GM12892 (cell line): Measurements from ENCODE around the gene PHYHIPL.

Experiments used
- POLR2A ChIP-seq: IDR thresholded peaks from 2 replicates; pipeline ENCODE4 v1.6.1; 2011; ENCODE audit warnings: low read depth, low read length, control low read depth
- POLR2AphosphoS5 ChIP-seq: IDR thresholded peaks from 2 replicates; pipeline ENCODE4 v1.6.1; 2011; ENCODE audit warnings: low read depth, low read length, control low read depth
- TAF1 ChIP-seq: IDR thresholded peaks from 2 replicates; pipeline ENCODE4 v1.6.1; 2011; ENCODE audit warnings: low read depth, mild to moderate bottlenecking, control low read depth, low read length, borderline replicate concordance

DNA sequence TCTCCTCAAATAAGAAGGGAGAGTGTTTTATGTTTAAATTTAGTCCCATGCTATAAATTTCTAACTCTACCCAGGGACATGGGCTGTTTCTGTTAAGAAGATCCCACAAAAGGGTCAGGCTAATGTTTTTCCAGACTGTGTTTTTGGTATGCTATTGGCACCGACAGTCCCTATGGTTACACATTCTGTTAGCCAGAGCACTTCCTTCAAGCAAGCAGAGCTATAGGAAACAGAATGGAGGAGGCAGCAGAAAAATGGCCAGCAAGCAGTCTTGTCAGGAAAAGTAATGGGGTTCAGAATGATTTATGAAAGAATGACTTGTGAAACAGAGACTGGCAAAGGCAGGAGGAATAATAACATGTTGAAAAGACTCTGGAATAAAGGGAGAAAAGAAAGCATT lies 44.8 kb upstream of the PHYHIPL start:
- no peak for TF ChIP-seq POLR2A
- TF ChIP-seq POLR2AphosphoS5 = no peak
- no peak for TF ChIP-seq TAF1
